ENCODE data around the gene LRP10. TPM values are rescaled to one million over a fixed set of nuclear protein-coding genes. Genes with fewer than 3 reads are reported as not detected.

Gene LRP10, protein sequence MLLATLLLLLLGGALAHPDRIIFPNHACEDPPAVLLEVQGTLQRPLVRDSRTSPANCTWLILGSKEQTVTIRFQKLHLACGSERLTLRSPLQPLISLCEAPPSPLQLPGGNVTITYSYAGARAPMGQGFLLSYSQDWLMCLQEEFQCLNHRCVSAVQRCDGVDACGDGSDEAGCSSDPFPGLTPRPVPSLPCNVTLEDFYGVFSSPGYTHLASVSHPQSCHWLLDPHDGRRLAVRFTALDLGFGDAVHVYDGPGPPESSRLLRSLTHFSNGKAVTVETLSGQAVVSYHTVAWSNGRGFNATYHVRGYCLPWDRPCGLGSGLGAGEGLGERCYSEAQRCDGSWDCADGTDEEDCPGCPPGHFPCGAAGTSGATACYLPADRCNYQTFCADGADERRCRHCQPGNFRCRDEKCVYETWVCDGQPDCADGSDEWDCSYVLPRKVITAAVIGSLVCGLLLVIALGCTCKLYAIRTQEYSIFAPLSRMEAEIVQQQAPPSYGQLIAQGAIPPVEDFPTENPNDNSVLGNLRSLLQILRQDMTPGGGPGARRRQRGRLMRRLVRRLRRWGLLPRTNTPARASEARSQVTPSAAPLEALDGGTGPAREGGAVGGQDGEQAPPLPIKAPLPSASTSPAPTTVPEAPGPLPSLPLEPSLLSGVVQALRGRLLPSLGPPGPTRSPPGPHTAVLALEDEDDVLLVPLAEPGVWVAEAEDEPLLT
- total RNA-seq (2021; fragmentation: NEBNext Ultra II Directional; extraction: Animal tissue kit (Norgen Biotek cat#: 25700)) (15.6 and 15.7 TPM in 2 replicates), polyA plus RNA-seq (2011; rRNA removed) (12.4 and 22.8 TPM in 2 replicates), polyA minus RNA-seq (2011; rRNA and poly(A)+ RNA removed) (21.1 and 22.8 TPM in 2 replicates)
- 10.6 TPM for polyA plus RNA-seq (2011; cell fraction: cytosol; rRNA removed)
- polyA plus RNA-seq (2011; cell fraction: nucleus; rRNA removed) = 21.0 TPM
- polyA plus RNA-seq (2012, experiment 1 of 2) = 10.6 to 17.3 TPM (median 14.7 TPM) in 4 replicates
- polyA plus RNA-seq (2012, experiment 2 of 2) = 13.0 TPM
- 15.4 TPM for polyA plus RNA-seq (2013, experiment 1 of 2)
- polyA plus RNA-seq (2013, experiment 2 of 2) = 15.6 TPM
- polyA minus RNA-seq (2011; cell fraction: cytosol; rRNA and poly(A)+ RNA removed) = 13.1 TPM
- polyA minus RNA-seq (2011; cell fraction: nucleus; rRNA and poly(A)+ RNA removed) = 11.9 TPM
- long read RNA-seq, experiment 1, full-length matches to known transcripts = 6 of 23 reads
- long read RNA-seq, experiment 1, partial matches to known transcripts = 12 of 23 reads
- long read RNA-seq, experiment 1, other reads (novel, unspliced or antisense) = 5 of 23 reads
- long read RNA-seq, experiment 2, partial matches to known transcripts = 4 of 7 reads
- long read RNA-seq, experiment 2, other reads (novel, unspliced or antisense) = 3 of 7 reads

DNA sequence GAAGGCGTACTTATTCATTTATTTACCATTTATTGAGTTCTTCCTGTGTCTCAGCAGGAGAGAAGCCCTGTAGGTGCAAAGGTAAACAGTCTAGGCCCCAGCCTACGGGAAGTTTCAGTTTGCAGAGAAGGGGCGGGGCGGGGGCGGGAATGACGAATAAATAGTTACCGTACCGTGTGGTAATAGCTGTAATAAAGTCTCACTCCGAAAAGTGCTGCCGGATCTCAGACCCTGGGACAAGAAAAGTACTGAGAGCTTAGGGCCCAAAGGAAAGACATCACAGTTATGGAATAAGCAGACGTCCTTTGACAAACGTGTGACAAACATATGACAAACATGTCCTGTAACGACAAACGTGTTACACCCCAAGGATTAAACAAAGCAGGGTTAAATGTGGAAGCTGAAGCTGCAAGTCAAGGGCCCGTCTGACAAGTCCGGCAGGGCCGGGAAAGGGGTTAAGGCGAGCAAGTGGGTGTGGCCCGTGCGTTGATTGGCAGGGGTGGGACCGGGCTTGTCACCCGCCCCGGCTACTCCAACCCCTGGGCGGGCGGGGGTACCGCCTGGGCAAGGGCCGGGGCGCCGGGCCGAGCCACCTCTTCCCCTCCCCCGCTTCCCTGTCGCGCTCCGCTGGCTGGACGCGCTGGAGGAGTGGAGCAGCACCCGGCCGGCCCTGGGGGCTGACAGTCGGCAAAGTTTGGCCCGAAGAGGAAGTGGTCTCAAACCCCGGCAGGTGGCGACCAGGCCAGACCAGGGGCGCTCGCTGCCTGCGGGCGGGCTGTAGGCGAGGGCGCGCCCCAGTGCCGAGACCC lies at the start of gene LRP10:
TSS of gene LRP10 (plus strand) at position 517 of the 809 bp plus-strand sequence. CDS start 564 bp downstream, outside the sequence.
- peaks cover 5% of the 10 kb centered on the region for H3K23me2 ChIP-seq (ENCODE audit: low read depth, low read length)
- H4K5ac ChIP-seq (ENCODE audit: insufficient read length, low read depth, low read length) = no peak within 1 kb of the TSS
- H3K27me3 ChIP-seq (replicated peaks in 1 of 4; ENCODE audit: control insufficient read depth in 3 of 4, extremely low read depth in 1 of 4, insufficient read depth in 3 of 4, low read length in 3 of 4) = no peaks in the 10 kb centered on the region
- 0 out of 2 replicates have a peak within 1 kb of the TSS, but pooled peaks have one; percentile 78 for H2AFZ ChIP-seq (ENCODE audit: low read length)
- H2BK12ac ChIP-seq (ENCODE audit: low read depth, low read length) = peak within 1 kb of the TSS; percentile 93; the same call in 1 of the 2 replicates
- H3K79me2 ChIP-seq (ENCODE audit: control insufficient read depth in 1 of 2, insufficient read depth in 2 of 2, low read length in 2 of 2) = no peaks in the 10 kb centered on the region
- 2% methylated on average over 36 of the region's 50 CpGs; no CpG with 5 or more reads in 1 of the 2 experiments for WGBS, 2 experiments (ENCODE audit: extremely low coverage in 1 of 2, insufficient coverage in 1 of 2, insufficient read length in 1 of 2, insufficient replicate concordance in 2 of 2, low coverage in 1 of 2, low lambda C conversion rate in 2 of 2, missing lambda C conversion rate in 1 of 2)
- FAIRE-seq = no peak
- no peak within 1 kb of the TSS for H4K91ac ChIP-seq (replicated peaks; ENCODE audit: insufficient read length, low read length)
- H2BK5ac ChIP-seq (ENCODE audit: low read depth, low read length) = peak within 1 kb of the TSS; percentile 91
- no peaks in the 10 kb centered on the region for H4K20me1 ChIP-seq (replicated peaks in 1 of 2; ENCODE audit: control insufficient read depth in 1 of 2, insufficient read depth in 2 of 2, low read length in 2 of 2)
- H2AK5ac ChIP-seq (ENCODE audit: low read depth, low read length) = no peak within 1 kb of the TSS
- H3K36me3 ChIP-seq (ENCODE audit: control insufficient read depth in 2 of 4, insufficient read depth in 4 of 4, low read length in 3 of 4) = no peaks in the 10 kb centered on the region
- peak within 1 kb of the TSS; percentile 75 for H2BK120ac ChIP-seq (replicated peaks; ENCODE audit: low read depth, low read length)
- no peak within 1 kb of the TSS for H3K23ac ChIP-seq (ENCODE audit: insufficient read length)
- H3K56ac ChIP-seq (replicated peaks; ENCODE audit: insufficient read length, low read depth, low read length) = peak within 1 kb of the TSS; percentile 30
- H3K9ac ChIP-seq (replicated peaks in 1 of 4; ENCODE audit: extremely low read depth in 1 of 4, low read depth in 3 of 4, low read length in 3 of 4) = peak within 1 kb of the TSS; percentile 14 to 61 (median 44); a peak in 5 of 7 replicates
- H2BK15ac ChIP-seq (ENCODE audit: low read length) = peak within 1 kb of the TSS; percentile 93; the same call in 1 of the 2 replicates
- no peak within 1 kb of the TSS for H3K14ac ChIP-seq (ENCODE audit: insufficient read length)
- no peaks in the 10 kb centered on the region for H3K9me3 ChIP-seq (ENCODE audit: insufficient read depth in 2 of 2, low read depth in 1 of 2, low read length in 1 of 2)
- H3K4me1 ChIP-seq (replicated peaks in 1 of 4; ENCODE audit: control insufficient read depth in 3 of 4, insufficient read depth in 4 of 4, low read length in 3 of 4) = peaks cover 0 to 9% (median 3%) of the 10 kb centered on the region in 4 experiments; a peak in 4 of 7 replicates
- H2BK20ac ChIP-seq (ENCODE audit: low read length) = 0 out of 2 replicates have a peak within 1 kb of the TSS, but pooled peaks have one; percentile 87
- DNase-seq (ENCODE audit: low read depth in 1 of 2, low spot score in 2 of 2) = peak in 1 of 2 experiments; percentile 94
- H3K4me2 ChIP-seq (ENCODE audit: insufficient read depth in 1 of 2, low read depth in 2 of 2, low read length in 2 of 2) = peak within 1 kb of the TSS; percentile 85 to 87
- POLR2A ChIA-PET (ENCODE audit: partially characterized antibody) = interaction anchor here (0.7 to 6.6 kb wide), 12 partner anchors 12 to 136 kb away, joined by 3 to 54 read pairs (median 4); partner anchors contain the start of genes AJUBA, OXA1L, RBM23 and REM2
- peak within 1 kb of the TSS; percentile 89 for H3K18ac ChIP-seq (ENCODE audit: extremely low read depth, low read length)
- H3K4ac ChIP-seq (replicated peaks; ENCODE audit: insufficient read length, low read depth, low read length) = peak within 1 kb of the TSS; percentile 87
- peak within 1 kb of the TSS; percentile 91 for H4K8ac ChIP-seq (ENCODE audit: extremely low read depth, insufficient read depth, low read length)
- CTCF ChIA-PET (ENCODE audit: partially characterized antibody) = interaction anchor here (0.8 to 56.0 kb wide), 12 partner anchors 9 to 315 kb away, joined by 3 to 1562 read pairs (median 6); partner anchors contain the start of genes ABHD4, MMP14, MRPL52 and PRMT5
- H3K27ac ChIP-seq (ENCODE audit: low read depth, low read length) = peak within 1 kb of the TSS; percentile 57; the same call in 1 of the 2 replicates
- H3K4me3 ChIP-seq (ENCODE audit: extremely low read depth in 1 of 4, insufficient read depth in 2 of 4, low read depth in 3 of 4, low read length in 4 of 4) = peak within 1 kb of the TSS; percentile 64 to 86 (median 80)
- no peaks in the 10 kb centered on the region for H3K79me1 ChIP-seq (ENCODE audit: low read depth, low read length)
- TF ChIP-seq KDM1A (IDR thresholded peaks at IDR 0.05; ENCODE audit: borderline replicate concordance, low read length) (peak; percentile 51; the same call in 1 of the 2 replicates), SP4 (IDR thresholded peaks at IDR 0.05; ENCODE audit: low read length) (no peak), FOSL1 (IDR thresholded peaks at IDR 0.05; ENCODE audit: insufficient read depth, low read depth, low read length) (no peak), EP300 (IDR thresholded peaks at IDR 0.05; ENCODE audit: borderline replicate concordance in 1 of 2, low read depth in 2 of 2, low read length in 2 of 2) (no peak; a peak in 1 of 3 replicates)
